BJ (cell line): Measurements from ENCODE around the gene NPS. TPM values are rescaled to one million over a fixed set of nuclear protein-coding genes. Genes with fewer than 3 reads are reported as not detected.

Experiments
- CTCF ChIA-PET: fragments of 350-600 bp; formaldehyde crosslinking; extraction: SDS; loops from one replicate; lab custom pipeline; 2021; ENCODE audit warnings: antibody characterized with exemption, inconsistent platforms; lab: Yijun Ruan, JAX
- POLR2A ChIA-PET: fragments of 300-600 bp; sonication (Branson Sonifier 250); formaldehyde crosslinking; extraction: SDS; loops from one replicate; lab custom pipeline; 2021; ENCODE audit warnings: antibody characterized with exemption; lab: Charles Lee
- DNase-seq: peaks from one replicate; pipeline ENCODE4 v3.0.0-alpha.2; 2011; ENCODE audit warnings: low read depth
- H3K27me3 ChIP-seq: 2 replicates; pipeline ENCODE4 v1.6.0; 2011; ENCODE audit warnings: low read length; ENCODE audit not compliant: control insufficient read depth, insufficient read depth
- H3K36me3 ChIP-seq: 2 replicates; pipeline ENCODE4 v1.5.1; 2011; ENCODE audit warnings: low read length; ENCODE audit not compliant: control insufficient read depth, insufficient read depth
- H3K4me3 ChIP-seq: 2 replicates; pipeline ENCODE4 v1.5.1; 2011; ENCODE audit warnings: low read depth, mild to moderate bottlenecking, control low read depth, low read length
- CTCF ChIP-seq: IDR thresholded peaks from 2 replicates; pipeline ENCODE4 v1.5.1; 2011; ENCODE audit warnings: low read depth, mild to moderate bottlenecking, control low read depth, inconsistent platforms, low read length, moderate library complexity; ENCODE audit not compliant: insufficient read depth
- polyA plus RNA-seq: library from polyadenylated mRNA; depleted of rRNA; stranded (reverse); fragments of >200 nt; gene quantifications from 2 replicates; pipeline ENCODE4 v1.2.3, GENCODE V29; 2011

The NPS gene
- polyA plus RNA-seq, 1 experiment, result not detected

- Histone ChIP-seq H3K4me3 (no peak overlapping the region), H3K27me3 (no peaks in the 10 kb centered on the region), H3K36me3 (no peaks in the 10 kb centered on the region)
- ChIA-PET CTCF (interaction anchor here (0.7 kb wide), 1 partner anchor 163 kb away, joined by 3 read pairs; no protein-coding TSS in a partner anchor), POLR2A (no interaction called here)
- no peak for DNase-seq
- no peak for TF ChIP-seq CTCF
These were observed 21.2 kb upstream of the NPS start for GRCh38 chr10:127527891-127528290.

- H3K36me3 ChIP-seq, result no peaks in the 10 kb centered on the region
- no peak overlapping the region for H3K4me3 ChIP-seq
- CTCF ChIA-PET, result no interaction called here
- H3K27me3 ChIP-seq, result no peaks in the 10 kb centered on the region
- no peak for TF ChIP-seq CTCF
- DNase-seq, result no peak
- POLR2A ChIA-PET, result no interaction called here
These were observed 16.9 kb upstream of the NPS start for GRCh38 chr10:127532193-127532592.

- ChIA-PET POLR2A (no interaction called here), CTCF (no interaction called here)
- Histone ChIP-seq H3K27me3 (no peaks in the 10 kb centered on the region), H3K4me3 (no peak overlapping the region), H3K36me3 (no peaks in the 10 kb centered on the region)
- TF ChIP-seq CTCF, result no peak
- no peak for DNase-seq
These were observed 16.4 kb upstream of the NPS start for GRCh38 chr10:127532659-127533058.

GRCh38 chr10:127534074-127534473 lies 15.0 kb upstream of the NPS start:
- POLR2A ChIA-PET, result no interaction called here
- DNase-seq, result no peak
- no peak overlapping the region for H3K4me3 ChIP-seq
- no peaks in the 10 kb centered on the region for H3K27me3 ChIP-seq
- no peak for TF ChIP-seq CTCF
- CTCF ChIA-PET, result no interaction called here
- no peaks in the 10 kb centered on the region for H3K36me3 ChIP-seq

GRCh38 chr10:127534496-127534895 lies 14.6 kb upstream of the NPS start:
- POLR2A ChIA-PET, result no interaction called here
- H3K36me3 ChIP-seq, result no peaks in the 10 kb centered on the region
- no peak for DNase-seq
- no peak overlapping the region for H3K4me3 ChIP-seq
- no peaks in the 10 kb centered on the region for H3K27me3 ChIP-seq
- CTCF ChIA-PET, result no interaction called here
- no peak for TF ChIP-seq CTCF
